Chondrocyte (in vitro differentiated cells): ENCODE measurements around the gene EVI5. TPM values are rescaled to one million over a fixed set of nuclear protein-coding genes. Genes with fewer than 3 reads are reported as not detected.

Experiments
- DNase-seq: peaks from one replicate; pipeline ENCODE4 v3.0.0; 2021; ENCODE audit warnings: mixed read lengths, low spot score
- H3K27ac Mint-ChIP-seq: one replicate; pipeline ENCODE4 v1.8.0; 2021; ENCODE audit warnings: mild to moderate bottlenecking, moderate library complexity, mixed read lengths; ENCODE audit not compliant: unreplicated experiment
- H3K27me3 Mint-ChIP-seq: 2 replicates; pipeline ENCODE4 v1.8.0; 2021; ENCODE audit warnings: low read depth, mixed read lengths
- H3K36me3 Mint-ChIP-seq: 2 replicates; pipeline ENCODE4 v1.8.0; 2021; ENCODE audit warnings: low read depth, mixed read lengths
- H3K4me1 Mint-ChIP-seq: 2 replicates; pipeline ENCODE4 v1.8.0; 2021; ENCODE audit warnings: low read depth, mild to moderate bottlenecking, mixed read lengths
- H3K4me3 Mint-ChIP-seq: one replicate; pipeline ENCODE4 v1.8.0; 2021; ENCODE audit warnings: mild to moderate bottlenecking, moderate library complexity, mixed read lengths; ENCODE audit not compliant: unreplicated experiment
- H3K9me3 Mint-ChIP-seq: 2 replicates; pipeline ENCODE4 v1.8.0; 2021; ENCODE audit warnings: low read depth, mixed read lengths
- CTCF ChIP-seq: fragments of 200-600 bp; sonication (generic); IDR thresholded peaks from 2 replicates; pipeline ENCODE4 v1.5.0; 2021; ENCODE audit warnings: antibody characterized with exemption, mild to moderate bottlenecking, moderate library complexity
- total RNA-seq: library from RNA; stranded (reverse); gene quantifications from 3 replicates; pipeline ENCODE4 v1.2.1, GENCODE V29; 2021

Gene EVI5
- total RNA-seq, 1 donor from 2014 or later: 66.8 TPM

GRCh38 chr1:92572520-92572919, 212.4 kb downstream of the EVI5 start:
- no peak overlapping the region for H3K4me3 Mint-ChIP-seq
- no peak for DNase-seq
- H3K4me1 Mint-ChIP-seq: peaks cover 4% of the 10 kb centered on the region
- H3K27me3 Mint-ChIP-seq: no peaks in the 10 kb centered on the region
- peaks cover 11% of the 10 kb centered on the region for H3K36me3 Mint-ChIP-seq
- no peak for TF ChIP-seq CTCF
- H3K9me3 Mint-ChIP-seq: no peaks in the 10 kb centered on the region
- no peak overlapping the region for H3K27ac Mint-ChIP-seq

- no peaks in the 10 kb centered on the region for H3K27me3 Mint-ChIP-seq
- no peak overlapping the region for H3K4me3 Mint-ChIP-seq
- no peaks in the 10 kb centered on the region for H3K4me1 Mint-ChIP-seq
- DNase-seq: no peak
- H3K27ac Mint-ChIP-seq: no peak overlapping the region
- H3K36me3 Mint-ChIP-seq: peaks cover 11% of the 10 kb centered on the region
- no peaks in the 10 kb centered on the region for H3K9me3 Mint-ChIP-seq
- no peak for TF ChIP-seq CTCF
These were observed 213.3 kb downstream of the EVI5 start for GRCh38 chr1:92571578-92571977.

GRCh38 chr1:92567211-92567868, 217.6 kb downstream of the EVI5 start:
- Mint-ChIP-seq H3K27me3 (no peaks in the 10 kb centered on the region), H3K27ac (no peak overlapping the region), H3K36me3 (peaks cover 8% of the 10 kb centered on the region), H3K4me1 (no peaks in the 10 kb centered on the region), H3K4me3 (no peak overlapping the region), H3K9me3 (no peaks in the 10 kb centered on the region)
- no peak for TF ChIP-seq CTCF
- no peak for DNase-seq

GRCh38 chr1:92563457-92564216, 221.3 kb downstream of the EVI5 start:
- H3K36me3 Mint-ChIP-seq: peaks cover 1% of the 10 kb centered on the region
- no peaks in the 10 kb centered on the region for H3K27me3 Mint-ChIP-seq
- DNase-seq: no peak
- no peak overlapping the region for H3K27ac Mint-ChIP-seq
- no peaks in the 10 kb centered on the region for H3K9me3 Mint-ChIP-seq
- TF ChIP-seq CTCF: no peak
- no peaks in the 10 kb centered on the region for H3K4me1 Mint-ChIP-seq
- no peak overlapping the region for H3K4me3 Mint-ChIP-seq

- Mint-ChIP-seq H3K4me1 (no peaks in the 10 kb centered on the region), H3K27me3 (no peaks in the 10 kb centered on the region), H3K36me3 (peaks cover 4% of the 10 kb centered on the region), H3K27ac (no peak overlapping the region), H3K4me3 (no peak overlapping the region), H3K9me3 (no peaks in the 10 kb centered on the region)
- no peak for TF ChIP-seq CTCF
- DNase-seq: no peak
These were observed 228.6 kb downstream of the EVI5 start for GRCh38 chr1:92556350-92556749.
